COR-L47 (cell line): ENCODE data around the gene MCU.
A peak's percentile ranks its signal among the peaks of the same experiment; 100 is the strongest.

ENCODE experiments used
- DNase-seq: peaks from one replicate; lab custom pipeline; 2025; lab: John Stamatoyannopoulos, UW

MCU gene

GRCh38 chr10:72802763-72803505 lies 111.0 kb downstream of the MCU start:
- no peak for DNase-seq

GRCh38 chr10:72808001-72808400 lies 116.1 kb downstream of the MCU start:
- DNase-seq, result peak; percentile 36

GRCh38 chr10:72809006-72809405 lies 117.1 kb downstream of the MCU start:
- DNase-seq, result no peak

GRCh38 chr10:72810976-72811375 lies 119.0 kb downstream of the MCU start:
- no peak for DNase-seq

GRCh38 chr10:72812415-72812752 lies 120.4 kb downstream of the MCU start:
- no peak for DNase-seq

GRCh38 chr10:72812753-72813430 lies 120.9 kb downstream of the MCU start:
- no peak for DNase-seq

- no peak for DNase-seq
These were observed 122.3 kb downstream of the MCU start for GRCh38 chr10:72814099-72814790.

GRCh38 chr10:72816565-72816964 lies 124.6 kb downstream of the MCU start:
- no peak for DNase-seq

GRCh38 chr10:72818076-72818475 lies 126.1 kb downstream of the MCU start:
- DNase-seq, result no peak

- no peak for DNase-seq
These were observed 127.1 kb downstream of the MCU start for GRCh38 chr10:72819053-72819452.

- DNase-seq, result no peak
These were observed 129.7 kb downstream of the MCU start for GRCh38 chr10:72821606-72822005.

GRCh38 chr10:72822342-72822986 lies 130.5 kb downstream of the MCU start:
- no peak for DNase-seq

GRCh38 chr10:72825163-72825562 lies 133.2 kb downstream of the MCU start:
- no peak for DNase-seq

- no peak for DNase-seq
These were observed 134.4 kb downstream of the MCU start for GRCh38 chr10:72826346-72826745.

GRCh38 chr10:72828294-72828693 lies 136.4 kb downstream of the MCU start:
- DNase-seq, result no peak

- DNase-seq, result no peak
These were observed 138.7 kb downstream of the MCU start for GRCh38 chr10:72830625-72831024.

GRCh38 chr10:72831696-72832409 lies 139.9 kb downstream of the MCU start:
- DNase-seq, result no peak

- no peak for DNase-seq
These were observed 140.8 kb downstream of the MCU start for GRCh38 chr10:72832701-72833100.

GRCh38 chr10:72834183-72834825 lies 142.4 kb downstream of the MCU start:
- DNase-seq, result peak; percentile 36

- no peak for DNase-seq
These were observed 148.4 kb downstream of the MCU start for GRCh38 chr10:72840319-72840718.

- DNase-seq, result no peak
These were observed 149.5 kb downstream of the MCU start for GRCh38 chr10:72841487-72841886.

GRCh38 chr10:72842164-72842563 lies 150.2 kb downstream of the MCU start:
- no peak for DNase-seq
